PC-9 (cell line): ENCODE results near the gene OBSCN.

Experiments
- EZH2 ChIP-seq: fragments of 200-600 bp; sonication (generic); IDR thresholded peaks from 2 replicates; pipeline ENCODE4 v1.8.0; 2017; ENCODE audit warnings: antibody characterized with exemption, low read depth
- TF ChIP-seq, protein P1 (sequence below): fragments of 200-600 bp; sonication (generic); conservative IDR thresholded peaks from 2 replicates; pipeline ENCODE4 v1.6.1; 2017; ENCODE audit warnings: mixed run types, antibody characterized with exemption, mild to moderate bottlenecking, moderate library complexity

GRCh38 chr1:228393268-228393701, 185.4 kb downstream of the OBSCN start:
- TF ChIP-seq EZH2: no peak
- TF ChIP-seq, protein P1, sequence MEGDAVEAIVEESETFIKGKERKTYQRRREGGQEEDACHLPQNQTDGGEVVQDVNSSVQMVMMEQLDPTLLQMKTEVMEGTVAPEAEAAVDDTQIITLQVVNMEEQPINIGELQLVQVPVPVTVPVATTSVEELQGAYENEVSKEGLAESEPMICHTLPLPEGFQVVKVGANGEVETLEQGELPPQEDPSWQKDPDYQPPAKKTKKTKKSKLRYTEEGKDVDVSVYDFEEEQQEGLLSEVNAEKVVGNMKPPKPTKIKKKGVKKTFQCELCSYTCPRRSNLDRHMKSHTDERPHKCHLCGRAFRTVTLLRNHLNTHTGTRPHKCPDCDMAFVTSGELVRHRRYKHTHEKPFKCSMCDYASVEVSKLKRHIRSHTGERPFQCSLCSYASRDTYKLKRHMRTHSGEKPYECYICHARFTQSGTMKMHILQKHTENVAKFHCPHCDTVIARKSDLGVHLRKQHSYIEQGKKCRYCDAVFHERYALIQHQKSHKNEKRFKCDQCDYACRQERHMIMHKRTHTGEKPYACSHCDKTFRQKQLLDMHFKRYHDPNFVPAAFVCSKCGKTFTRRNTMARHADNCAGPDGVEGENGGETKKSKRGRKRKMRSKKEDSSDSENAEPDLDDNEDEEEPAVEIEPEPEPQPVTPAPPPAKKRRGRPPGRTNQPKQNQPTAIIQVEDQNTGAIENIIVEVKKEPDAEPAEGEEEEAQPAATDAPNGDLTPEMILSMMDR: peak; percentile 57; the same call in 1 of the 2 replicates
